K562 (cell line): ENCODE data around the gene SMCHD1. TPM values are rescaled to one million over a fixed set of nuclear protein-coding genes. Genes with fewer than 3 reads are reported as not detected.
A peak's percentile ranks its signal among the peaks of the same experiment; 100 is the strongest.

Experiments used
- ATAC-seq: fragments of 200-7000 bp; cut with Tn5 transposase; 3 replicates; pipeline ENCODE4 v1.9.1; 2020; ENCODE audit warnings: moderate library complexity
- BruUV-seq: library from RNA; stranded (reverse); fragments of 400-500 nt; replicated peaks from 2 replicates; lab custom pipeline; 2021; lab: Mats Ljungman, UMichigan
- CTCF ChIA-PET: fragments of 300-600 bp; formaldehyde crosslinking; extraction: SDS; loops from one replicate; lab custom pipeline; 2021; ENCODE audit warnings: low intra/inter-chr PET ratio; lab: Yijun Ruan, JAX
- POLR2A ChIA-PET: fragments of 300-600, 350-650 bp; sonication (Branson Sonifier 250); formaldehyde crosslinking; extraction: SDS; loops from one replicate; lab custom pipeline; 2021; ENCODE audit warnings: antibody characterized with exemption, inconsistent platforms; lab: Yijun Ruan, JAX
- DNase-seq, 4 experiments: peaks; one replicate each; pipeline versions ENCODE4 v3.0.0 to v3.0.0-alpha.2; 2011 to 2018; ENCODE audit warnings: low spot score in 3 of 4, mixed read lengths in 3 of 4; ENCODE audit errors: extremely low read depth in 1 of 4
- FAIRE-seq: peaks from 2 replicates; lab custom pipeline; 2011; peaks lifted over from hg19 to GRCh38; lab: Jason Lieb, UNC
- H2AFZ ChIP-seq: 2 replicates; pipeline ENCODE4 v1.6.0; 2011; ENCODE audit warnings: low read depth, low read length, control low read depth, inconsistent platforms
- H3K27ac ChIP-seq: fragments of 200-600 bp; 3 replicates; pipeline ENCODE4 v1.8.0; 2011; ENCODE audit warnings: low read depth, mild to moderate bottlenecking, control low read depth, inconsistent platforms, low read length, moderate library complexity, mixed read lengths; ENCODE audit errors: extremely low read depth
- H3K27me3 ChIP-seq, 2 experiments: fragments of 300-600 bp in 1 of 2; 2 replicates in 1 of 2; 3 replicates in 1 of 2; pipeline versions ENCODE4 v1.6.0 to v1.8.0; 2011; ENCODE audit warnings: inconsistent platforms in 2 of 2, low read length in 2 of 2, mild to moderate bottlenecking in 1 of 2, mixed read lengths in 1 of 2, moderate library complexity in 1 of 2; ENCODE audit not compliant: control insufficient read depth in 2 of 2, insufficient read depth in 2 of 2
- H3K36me3 ChIP-seq: fragments of 300-600 bp; 3 replicates; pipeline ENCODE4 v1.8.0; 2011; ENCODE audit warnings: mild to moderate bottlenecking, low read length, inconsistent platforms; ENCODE audit not compliant: control insufficient read depth, insufficient read depth
- H3K4me1 ChIP-seq, 2 experiments: fragments of 200-600 bp in 1 of 2; replicated peaks in 1 of 2; 2 replicates in 1 of 2; 3 replicates in 1 of 2; pipeline versions ENCODE4 v1.5.1 to v1.8.0; 2011; ENCODE audit warnings: inconsistent platforms in 2 of 2, low read length in 2 of 2, mild to moderate bottlenecking in 1 of 2, mixed read lengths in 1 of 2, moderate library complexity in 1 of 2; ENCODE audit not compliant: control insufficient read depth in 2 of 2, insufficient read depth in 2 of 2
- H3K4me2 ChIP-seq: 2 replicates; pipeline ENCODE4 v1.6.1; 2011; ENCODE audit warnings: low read length, control low read depth, inconsistent platforms, mixed read lengths; ENCODE audit not compliant: insufficient read depth
- H3K4me3 ChIP-seq: fragments of 200-600 bp; sonication (generic), shearing (Covaris generic); 2 replicates; pipeline ENCODE4 v1.5.1; 2016; ENCODE audit warnings: control low read depth, inconsistent platforms
- H3K79me2 ChIP-seq: fragments of 200-600 bp; 3 replicates; pipeline ENCODE4 v1.8.0; 2011; ENCODE audit warnings: low read length, inconsistent platforms; ENCODE audit not compliant: control insufficient read depth, insufficient read depth
- H3K9ac ChIP-seq, 2 experiments: 2 replicates each; pipeline versions ENCODE4 v1.6.0 to v1.6.1; 2011; ENCODE audit warnings: low read depth in 2 of 2, low read length in 2 of 2, control low read depth in 1 of 2, inconsistent platforms in 1 of 2, mild to moderate bottlenecking in 1 of 2, mixed read lengths in 1 of 2; ENCODE audit not compliant: insufficient read depth in 1 of 2
- H3K9me1 ChIP-seq: one replicate; pipeline ENCODE4 v1.6.0; 2011; ENCODE audit warnings: inconsistent platforms, mild to moderate bottlenecking, low read length, moderate library complexity; ENCODE audit not compliant: control insufficient read depth, insufficient read depth
- H3K9me3 ChIP-seq: replicated peaks from 2 replicates; pipeline ENCODE4 v1.5.1; 2011; ENCODE audit warnings: low read depth, low read length, inconsistent platforms; ENCODE audit not compliant: control insufficient read depth, insufficient read depth
- H4K20me1 ChIP-seq: replicated peaks from 2 replicates; pipeline ENCODE4 v1.6.1; 2011; ENCODE audit warnings: low read length, inconsistent platforms, mixed read lengths; ENCODE audit not compliant: control insufficient read depth, insufficient read depth
- FOXK1 ChIP-seq: sonication (generic); formaldehyde crosslinking; IDR thresholded peaks from 2 replicates; pipeline ENCODE4 v1.8.0; 2022; ENCODE audit warnings: missing genetic modification reagents, mild to moderate bottlenecking, borderline replicate concordance
- HLTF ChIP-seq: fragments of 450-650 bp; IDR thresholded peaks from 2 replicates; pipeline ENCODE4 v1.6.1; 2016
- HMGXB4 ChIP-seq: sonication (generic); formaldehyde crosslinking; IDR thresholded peaks from 2 replicates; pipeline ENCODE4 v1.8.1; 2023; ENCODE audit warnings: mild to moderate bottlenecking, missing genetic modification reagents
- PHF8 ChIP-seq: fragments of 200-600 bp; sonication (generic); IDR thresholded peaks from 2 replicates; pipeline ENCODE4 v1.6.1; 2012; ENCODE audit warnings: mixed run types, mild to moderate bottlenecking, inconsistent platforms, low read length, moderate library complexity, borderline replicate concordance
- PKNOX1 ChIP-seq: fragments of 450-650 bp; IDR thresholded peaks from 2 replicates; pipeline ENCODE4 v1.6.1; 2016
- RBM39 ChIP-seq: fragments of 200-400 bp; formaldehyde crosslinking; optimal IDR thresholded peaks from 2 replicates; pipeline ENCODE3; 2018; ENCODE audit warnings: low read depth, low read length
- SMARCA5 ChIP-seq: fragments of 450-650 bp; IDR thresholded peaks from 2 replicates; pipeline ENCODE4 v1.6.1; 2016
- SMARCE1 ChIP-seq: fragments of 450-650 bp; IDR thresholded peaks from 2 replicates; pipeline ENCODE4 v1.7.1; 2016; ENCODE audit warnings: mild to moderate bottlenecking
- ZC3H11A ChIP-seq: IDR thresholded peaks from 2 replicates; pipeline ENCODE4 v1.6.1; 2012; ENCODE audit warnings: low read depth, low read length, improper control_type of control experiment
- ZNF12 ChIP-seq: sonication (generic); formaldehyde crosslinking; IDR thresholded peaks from 2 replicates; pipeline ENCODE4 v1.4.0; 2020; ENCODE audit warnings: mild to moderate bottlenecking, missing genetic modification reagents
- WGBS: fragments of 100-300 bp; shearing (Covaris generic); methylation state at CpG from one replicate; pipeline ENCODE4 v1.1.6; 2016; ENCODE audit warnings: low coverage, mixed read lengths; ENCODE audit not compliant: insufficient coverage; ENCODE audit errors: missing lambda C conversion rate; 5-methylcytosine and 5-hydroxymethylcytosine counted together
- in situ Hi-C: fragments of 300-500 bp; cut with MboI; formaldehyde crosslinking; loops from 4 replicates; pipeline ENCODE4 v1.15.0; 2018; ENCODE audit warnings: inconsistent platforms, mixed read lengths
- intact Hi-C: fragments of 100-400 bp; cut with micrococcal nuclease; formaldehyde crosslinking; loops from 2 replicates; pipeline ENCODE4 v1.14.2; 2022
- polyA plus RNA-seq, 8 experiments: library from polyadenylated mRNA; depleted of rRNA in 4 of 8; stranded (reverse) in 5 of 8; unstranded in 3 of 8; fragments of >200 nt; fragmentation: Nextera tagmentation in 2 of 8; fragmentation: Illumina TruSeq in 1 of 8; extraction: Ambion mirVana in 2 of 8; extraction: Trizol in 1 of 8; gene quantifications; 2 replicates each; pipeline versions ENCODE4 v1.2.1 to v1.2.3, GENCODE V29; 2011 to 2014; ENCODE audit warnings: inconsistent platforms in 1 of 8, missing spikeins in 1 of 8
- total RNA-seq, 7 experiments: library from RNA; depleted of rRNA in 6 of 7; stranded (reverse); fragments of >200 nt in 6 of 7; fragmentation: Illumina TruSeq in 2 of 7; extraction: Trizol in 2 of 7; gene quantifications; 2 replicates each; pipeline versions ENCODE4 v1.2.1 to v1.2.3, GENCODE V29; 2011 to 2021; ENCODE audit warnings: low replicate concordance in 1 of 7
- TF ChIP-seq, protein P1 (sequence below), 2 experiments: fragments of 450-650 bp in 1 of 2; sonication (generic) in 1 of 2; formaldehyde crosslinking in 1 of 2; IDR thresholded peaks in 1 of 2; conservative IDR thresholded peaks in 1 of 2; 2 replicates each; pipeline versions ENCODE4 v1.6.1 to v1.8.1; 2016 to 2023; ENCODE audit warnings: mild to moderate bottlenecking in 2 of 2, moderate library complexity in 2 of 2, inconsistent platforms in 1 of 2, missing genetic modification reagents in 1 of 2

SMCHD1 gene
- total and polyA plus RNA-seq, 9 of the 15 experiments (the other 6 are each of a cell fraction or from before 2014, with no cell fraction given), result 6.3 to 144 (median 72.7) TPM

DNA sequence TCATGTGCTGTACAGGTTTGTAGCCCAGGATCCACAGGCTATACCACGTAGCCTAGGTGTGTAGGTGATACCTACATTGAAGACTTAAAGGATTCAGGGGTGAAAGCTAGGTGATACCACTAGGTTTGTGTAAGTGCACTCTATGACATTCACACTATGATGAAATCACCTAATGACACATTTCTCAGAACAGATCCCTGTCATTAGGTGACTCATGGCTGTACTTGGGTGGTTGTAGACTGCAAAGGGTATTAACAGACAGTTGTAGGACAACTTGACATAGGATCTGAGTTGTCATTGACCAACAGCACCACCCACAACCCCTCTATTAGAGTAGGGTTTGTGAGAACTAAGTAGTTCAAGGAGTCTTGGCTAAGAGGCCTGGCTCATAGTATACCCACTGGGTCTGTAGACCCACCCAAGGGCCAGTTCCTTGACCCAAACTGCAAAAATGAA lies 27.7 kb upstream of the SMCHD1 start (continued):
- TF ChIP-seq FOXK1 (CRISPR knock-in tag), result 0 out of 2 replicates have a peak, but pooled peaks have one; percentile 41
- TF ChIP-seq HMGXB4 (CRISPR knock-in tag), result no peak
- peak; percentile 74 for TF ChIP-seq SMARCE1

DNA sequence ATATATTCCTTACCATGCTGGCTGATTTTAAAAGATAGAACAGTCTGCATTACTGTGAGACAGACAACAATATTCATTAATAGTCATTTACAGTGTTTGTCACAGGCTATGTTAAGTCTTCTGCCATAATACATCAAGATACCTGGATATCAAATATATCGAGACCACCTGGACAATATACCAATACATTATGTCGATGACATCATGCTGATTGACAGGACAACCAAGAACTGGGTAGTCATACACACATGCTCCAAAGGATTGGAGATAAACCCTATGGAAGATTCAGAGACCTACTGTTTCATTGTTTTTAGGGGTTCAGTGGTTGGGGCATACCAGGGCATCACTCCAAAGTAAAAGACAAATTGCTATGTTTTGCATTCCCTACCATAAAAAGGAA lies 26.5 kb upstream of the SMCHD1 start:
- no peak overlapping the region for H3K4me3 ChIP-seq
- in situ Hi-C loops, result no loop called here
- DNase-seq, result no peak
- CTCF ChIA-PET, result no interaction called here
- H4K20me1 ChIP-seq, result no peaks in the 10 kb centered on the region
- BruUV-seq, result no TSS peak
- H3K4me1 ChIP-seq, result peaks cover 0 to 6% of the 10 kb centered on the region in 2 experiments; a peak in 1 of 5 replicates
- FAIRE-seq, result no peak
- H3K9me3 ChIP-seq, result no peaks in the 10 kb centered on the region
- no peaks in the 10 kb centered on the region for H3K36me3 ChIP-seq
- H3K9ac ChIP-seq, result no peak overlapping the region
- TF ChIP-seq PHF8 (no peak), ZC3H11A (no peak), SMARCA5 (no peak), RBM39 (no peak), HLTF (no peak), ZNF12 (CRISPR knock-in tag) (no peak), PKNOX1 (peak; percentile 62; the same call in 1 of the 2 replicates)
- TF ChIP-seq, protein P1, sequence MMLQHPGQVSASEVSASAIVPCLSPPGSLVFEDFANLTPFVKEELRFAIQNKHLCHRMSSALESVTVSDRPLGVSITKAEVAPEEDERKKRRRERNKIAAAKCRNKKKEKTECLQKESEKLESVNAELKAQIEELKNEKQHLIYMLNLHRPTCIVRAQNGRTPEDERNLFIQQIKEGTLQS (IDR thresholded peaks at IDR 0.05), result peak; percentile 63
- TF ChIP-seq, protein P1 (CRISPR knock-in tag; conservative IDR thresholded peaks at IDR 0.05), result no peak
- TF ChIP-seq, all 486 proteins: peak for 2
- Histone ChIP-seq H3K27ac (no peak overlapping the region), H3K79me2 (no peaks in the 10 kb centered on the region), H3K4me2 (no peak overlapping the region), H2AFZ (no peak overlapping the region), H3K9me1 (no peaks in the 10 kb centered on the region), H3K27me3 (peaks cover 2 to 4% of the 10 kb centered on the region in 2 experiments; a peak in 1 of 5 replicates)
- intact Hi-C loops, result no loop called here
- POLR2A ChIA-PET, result interaction anchor here (0.5 kb wide), 1 partner anchor 55 kb away, joined by 3 read pairs; no protein-coding TSS in a partner anchor
- no peak for ATAC-seq
- 3% methylated on average over 2 of the region's 2 CpGs for WGBS
